ENCODE data around the gene MRTO4.
"Not testable (repeated sequence)": the region's sequence is repeated elsewhere in the genome, so short reads cannot be mapped to it uniquely, and the experiment has no call there.

The MRTO4 gene

DNA sequence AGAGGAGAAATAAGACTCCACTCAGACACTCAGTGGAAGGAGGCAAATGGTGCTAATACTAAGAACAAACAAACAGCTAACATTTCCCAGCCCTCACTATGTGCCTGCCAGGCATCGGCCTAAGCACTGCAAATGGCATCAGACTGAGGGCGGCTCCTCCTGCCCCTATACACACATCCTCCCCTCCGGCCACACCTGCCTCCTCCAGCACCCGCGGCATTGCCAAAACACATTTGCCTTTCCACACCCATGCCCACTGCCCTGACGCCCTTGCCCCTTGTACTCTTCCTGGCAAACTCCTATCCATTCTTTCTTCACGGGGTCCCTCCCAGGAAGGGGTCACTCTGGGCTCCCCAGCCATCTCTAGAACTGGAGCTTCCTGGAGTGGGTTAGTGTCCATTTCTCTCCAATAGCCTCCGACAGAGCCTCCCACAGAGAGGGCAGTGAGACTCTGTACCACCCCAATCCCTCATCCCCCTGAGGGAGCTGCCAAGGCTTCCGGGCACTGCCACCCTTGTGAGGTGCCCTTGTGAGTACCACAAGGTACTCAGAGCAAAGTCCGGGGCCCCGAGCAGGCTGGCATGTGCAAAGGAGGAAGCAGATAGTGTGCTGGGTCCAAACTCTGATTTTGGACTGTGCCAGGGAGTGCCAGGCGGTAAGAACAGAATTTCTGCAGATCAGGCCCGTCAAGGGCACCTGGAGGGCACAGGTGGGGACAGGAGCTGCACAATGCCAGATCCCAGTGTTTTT, 36.0 kb downstream of the MRTO4 start:
- H2AFZ ChIP-seq (ENCODE audit: low read depth, low read length, severe bottlenecking) = no peak overlapping the region
- no peak overlapping the region for H3K4me2 ChIP-seq (ENCODE audit: low read depth, low read length, poor library complexity, severe bottlenecking)
- no peaks in the 10 kb centered on the region for H4K20me1 ChIP-seq (ENCODE audit: low read depth, low read length)
- H3K9ac ChIP-seq (ENCODE audit: low read length) = no peak overlapping the region
- no peaks in the 10 kb centered on the region for H3K9me3 ChIP-seq (ENCODE audit: insufficient read depth, low read length)
- no peak overlapping the region for H3K27ac ChIP-seq (ENCODE audit: low read depth, low read length)
- no peaks in the 10 kb centered on the region for H3F3A ChIP-seq (ENCODE audit: insufficient read depth)
- no peaks in the 10 kb centered on the region for H3K9me2 ChIP-seq (replicated peaks; ENCODE audit: insufficient read depth, low read length)
- no peak overlapping the region for H3K4me3 ChIP-seq (ENCODE audit: insufficient read depth, low read length, poor library complexity, severe bottlenecking)
- no peaks in the 10 kb centered on the region for H3K36me3 ChIP-seq (ENCODE audit: low read length)
- no peaks in the 10 kb centered on the region for H3K27me3 ChIP-seq (ENCODE audit: low read length)
- no peaks in the 10 kb centered on the region for H3K79me2 ChIP-seq (ENCODE audit: insufficient read depth, low read length)
- no peak for TF ChIP-seq EZH2phosphoT487 (conservative IDR thresholded peaks at IDR 0.05; ENCODE audit: low read length)
- TF ChIP-seq, protein P1, sequence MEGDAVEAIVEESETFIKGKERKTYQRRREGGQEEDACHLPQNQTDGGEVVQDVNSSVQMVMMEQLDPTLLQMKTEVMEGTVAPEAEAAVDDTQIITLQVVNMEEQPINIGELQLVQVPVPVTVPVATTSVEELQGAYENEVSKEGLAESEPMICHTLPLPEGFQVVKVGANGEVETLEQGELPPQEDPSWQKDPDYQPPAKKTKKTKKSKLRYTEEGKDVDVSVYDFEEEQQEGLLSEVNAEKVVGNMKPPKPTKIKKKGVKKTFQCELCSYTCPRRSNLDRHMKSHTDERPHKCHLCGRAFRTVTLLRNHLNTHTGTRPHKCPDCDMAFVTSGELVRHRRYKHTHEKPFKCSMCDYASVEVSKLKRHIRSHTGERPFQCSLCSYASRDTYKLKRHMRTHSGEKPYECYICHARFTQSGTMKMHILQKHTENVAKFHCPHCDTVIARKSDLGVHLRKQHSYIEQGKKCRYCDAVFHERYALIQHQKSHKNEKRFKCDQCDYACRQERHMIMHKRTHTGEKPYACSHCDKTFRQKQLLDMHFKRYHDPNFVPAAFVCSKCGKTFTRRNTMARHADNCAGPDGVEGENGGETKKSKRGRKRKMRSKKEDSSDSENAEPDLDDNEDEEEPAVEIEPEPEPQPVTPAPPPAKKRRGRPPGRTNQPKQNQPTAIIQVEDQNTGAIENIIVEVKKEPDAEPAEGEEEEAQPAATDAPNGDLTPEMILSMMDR (IDR thresholded peaks at IDR 0.05; ENCODE audit: insufficient read depth, low read length, poor library complexity, severe bottlenecking) = no peak

DNA sequence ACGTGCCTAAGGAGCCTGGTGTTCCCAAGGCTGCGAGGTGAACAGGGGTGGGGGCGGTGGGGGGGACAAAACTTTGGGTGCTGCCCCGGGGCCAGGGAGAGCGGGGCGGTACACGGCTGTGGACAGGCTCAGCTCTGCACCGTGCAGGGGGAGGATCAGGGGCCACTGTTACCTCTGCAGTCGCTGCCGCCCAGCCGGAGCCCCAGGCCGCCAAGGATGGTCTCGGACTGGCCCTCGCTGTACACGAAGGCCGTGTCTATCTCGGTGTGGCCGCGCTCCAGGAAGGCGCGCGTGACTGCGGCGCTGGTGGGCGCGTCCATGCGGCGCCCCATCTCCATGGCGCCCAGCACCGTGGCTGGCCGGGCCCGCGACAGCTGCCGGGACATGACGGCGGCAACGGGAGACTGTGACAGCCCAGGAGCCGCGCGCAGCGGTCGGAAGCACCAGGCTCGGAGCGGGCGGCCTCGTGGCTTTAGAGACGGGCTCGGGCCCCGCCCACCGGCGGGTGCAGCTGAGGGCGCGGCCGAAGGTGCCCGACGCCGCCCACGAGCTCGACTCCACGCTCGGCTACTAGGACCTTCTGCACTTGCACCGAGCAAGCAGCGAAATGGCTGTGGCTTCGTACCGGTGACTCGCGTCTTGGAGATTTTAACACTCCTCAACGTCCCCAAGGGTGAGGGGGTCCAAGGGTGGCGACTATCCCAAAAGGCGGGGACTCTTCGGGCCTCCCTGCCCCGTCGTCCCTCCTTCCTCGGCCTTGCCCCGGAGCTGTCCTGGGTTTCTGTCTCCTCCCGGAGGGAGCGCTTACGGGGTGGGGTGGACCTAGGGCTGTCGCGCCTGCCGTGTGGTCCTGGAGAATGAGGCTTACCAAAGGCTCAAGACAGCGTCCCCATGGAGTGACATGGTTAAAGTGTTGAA, 37.0 kb downstream of the MRTO4 start, which contains the start of gene AKR7A3:
TSS of gene AKR7A3 (minus strand) at position 447 of the 918 bp plus-strand sequence. CDS start at position 386, 61 bp downstream.
- H3K9me2 ChIP-seq (replicated peaks; ENCODE audit: insufficient read depth, low read length); H3K9me3 ChIP-seq (ENCODE audit: insufficient read depth, low read length); H3K9ac ChIP-seq (ENCODE audit: low read length); H3K79me2 ChIP-seq (ENCODE audit: insufficient read depth, low read length); H3F3A ChIP-seq (ENCODE audit: insufficient read depth); H3K27ac ChIP-seq (ENCODE audit: low read depth, low read length); H3K4me3 ChIP-seq (ENCODE audit: insufficient read depth, low read length, poor library complexity, severe bottlenecking); H2AFZ ChIP-seq (ENCODE audit: low read depth, low read length, severe bottlenecking); H4K20me1 ChIP-seq (ENCODE audit: low read depth, low read length); H3K4me2 ChIP-seq (ENCODE audit: low read depth, low read length, poor library complexity, severe bottlenecking); H3K36me3 ChIP-seq (ENCODE audit: low read length); H3K27me3 ChIP-seq (ENCODE audit: low read length): not testable (repeated sequence)

DNA sequence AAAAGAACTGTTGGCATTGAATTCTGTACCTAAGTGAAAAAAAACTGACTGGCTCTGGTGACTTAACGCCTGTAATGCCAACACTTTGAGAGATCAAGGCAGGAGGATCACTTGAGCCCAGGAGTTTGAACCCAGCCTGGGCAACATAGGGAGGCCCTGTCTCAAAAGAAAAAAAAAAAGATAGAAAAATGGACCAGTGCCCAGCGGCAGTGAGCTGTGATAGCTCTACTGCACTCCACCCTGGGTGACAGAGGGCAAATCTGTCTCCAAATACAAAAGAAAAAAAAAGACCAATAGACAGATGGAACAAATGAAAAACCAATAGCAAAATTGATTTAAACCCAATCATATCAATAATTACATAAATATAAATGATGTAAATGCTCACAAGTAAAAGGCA, 37.6 kb downstream of the MRTO4 start:
- Histone ChIP-seq H3K27ac (ENCODE audit: low read depth, low read length) (no peak overlapping the region), H2AFZ (ENCODE audit: low read depth, low read length, severe bottlenecking) (no peak overlapping the region)

More for the DNA sequence above, 37.6 kb downstream of the MRTO4 start:
- no peak overlapping the region for H3K9ac ChIP-seq (ENCODE audit: low read length)
- H3K4me2 ChIP-seq (ENCODE audit: low read depth, low read length, poor library complexity, severe bottlenecking) = no peak overlapping the region
- H3K9me2 ChIP-seq (replicated peaks; ENCODE audit: insufficient read depth, low read length) = no peaks in the 10 kb centered on the region
- H3F3A ChIP-seq (ENCODE audit: insufficient read depth) = no peaks in the 10 kb centered on the region
- H3K9me3 ChIP-seq (ENCODE audit: insufficient read depth, low read length) = peaks cover under 1% of the 10 kb centered on the region; the same call in 1 of the 2 replicates
- TF ChIP-seq, protein P1 (IDR thresholded peaks at IDR 0.05; ENCODE audit: insufficient read depth, low read length, poor library complexity, severe bottlenecking) = no peak
- TF ChIP-seq EZH2phosphoT487 (conservative IDR thresholded peaks at IDR 0.05; ENCODE audit: low read length) = no peak
- H3K4me3 ChIP-seq (ENCODE audit: insufficient read depth, low read length, poor library complexity, severe bottlenecking) = no peak overlapping the region
- no peaks in the 10 kb centered on the region for H3K27me3 ChIP-seq (ENCODE audit: low read length)
- H3K79me2 ChIP-seq (ENCODE audit: insufficient read depth, low read length) = no peaks in the 10 kb centered on the region
- H3K36me3 ChIP-seq (ENCODE audit: low read length) = no peaks in the 10 kb centered on the region
- no peaks in the 10 kb centered on the region for H4K20me1 ChIP-seq (ENCODE audit: low read depth, low read length)

Data from SU-DHL-6 (cell line).